ENCODE results near the gene KPNA4.

The KPNA4 gene

DNA sequence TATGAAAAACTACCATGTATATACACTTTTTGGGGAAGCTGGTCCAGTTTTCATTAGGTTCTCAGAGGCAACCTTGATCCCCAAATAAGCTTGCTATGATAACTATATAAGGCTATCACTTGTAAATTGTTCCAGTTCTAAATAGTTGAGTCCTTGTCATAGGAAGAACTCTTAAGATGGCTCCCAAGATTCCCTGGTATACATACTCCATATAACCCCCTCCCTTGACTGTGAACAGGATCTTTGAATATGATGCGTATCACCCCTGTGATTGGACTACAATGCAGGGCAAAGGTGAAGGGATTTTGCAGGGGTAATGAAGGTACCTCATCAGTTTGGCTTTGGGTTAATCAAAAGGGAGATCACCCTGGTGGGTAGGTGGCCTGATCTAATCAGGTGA, 67.2 kb downstream of the KPNA4 start:
- no peak for DNase-seq (ENCODE audit: low read depth in 4 of 4, low spot score in 1 of 4)

- DNase-seq (ENCODE audit: low read depth in 4 of 4, low spot score in 1 of 4), result no peak
Observed at GRCh38 chr3:160490166-160490565, 75.2 kb downstream of the KPNA4 start.

- no peak for DNase-seq (ENCODE audit: low read depth in 4 of 4, low spot score in 1 of 4)
Observed at GRCh38 chr3:160486459-160486869, 78.9 kb downstream of the KPNA4 start.

- DNase-seq (ENCODE audit: low read depth in 4 of 4, low spot score in 1 of 4), result no peak
Observed at GRCh38 chr3:160482796-160483195, 82.6 kb downstream of the KPNA4 start.

DNA sequence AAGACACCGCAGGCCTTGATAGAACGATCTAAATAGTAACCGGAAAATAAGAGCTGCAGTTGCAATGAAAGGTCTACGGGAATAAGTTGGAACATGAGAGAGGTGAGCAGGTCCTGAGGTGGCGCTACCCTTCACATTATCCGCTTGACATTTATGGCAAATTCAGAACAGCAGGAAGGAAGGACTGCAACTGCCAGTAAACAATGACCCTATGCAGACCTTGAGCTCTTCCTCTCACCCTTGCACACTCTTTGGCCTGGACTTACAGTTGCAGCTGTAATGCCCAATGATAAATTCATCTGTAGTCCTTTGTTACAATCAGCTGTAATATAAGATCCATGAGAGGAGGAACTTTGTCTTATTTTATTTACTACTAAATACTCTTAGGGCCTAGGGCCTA, 83.5 kb downstream of the KPNA4 start:
- DNase-seq (ENCODE audit: low read depth in 4 of 4, low spot score in 1 of 4), result no peak

DNA sequence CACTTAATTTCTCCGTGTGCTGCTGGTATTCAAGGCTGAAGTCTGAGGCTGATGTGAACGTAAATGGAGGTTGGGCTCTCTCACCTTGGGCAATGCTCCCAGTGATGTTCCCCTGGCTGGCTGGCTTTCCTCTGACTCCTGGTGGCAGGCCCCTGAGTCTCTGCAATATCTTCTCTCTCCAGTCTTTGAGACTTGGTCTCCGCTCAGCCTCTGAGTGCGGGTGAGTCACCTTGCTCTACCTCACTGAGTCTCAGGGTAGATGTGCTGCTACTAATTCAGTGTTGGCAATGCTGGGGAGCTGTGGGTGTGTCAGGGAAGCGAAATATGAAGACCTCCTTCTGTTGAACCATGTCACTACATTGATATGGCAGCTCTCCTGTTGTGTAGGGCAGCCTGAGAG, 84.4 kb downstream of the KPNA4 start:
- no peak for DNase-seq (ENCODE audit: low read depth in 4 of 4, low spot score in 1 of 4)

DNA sequence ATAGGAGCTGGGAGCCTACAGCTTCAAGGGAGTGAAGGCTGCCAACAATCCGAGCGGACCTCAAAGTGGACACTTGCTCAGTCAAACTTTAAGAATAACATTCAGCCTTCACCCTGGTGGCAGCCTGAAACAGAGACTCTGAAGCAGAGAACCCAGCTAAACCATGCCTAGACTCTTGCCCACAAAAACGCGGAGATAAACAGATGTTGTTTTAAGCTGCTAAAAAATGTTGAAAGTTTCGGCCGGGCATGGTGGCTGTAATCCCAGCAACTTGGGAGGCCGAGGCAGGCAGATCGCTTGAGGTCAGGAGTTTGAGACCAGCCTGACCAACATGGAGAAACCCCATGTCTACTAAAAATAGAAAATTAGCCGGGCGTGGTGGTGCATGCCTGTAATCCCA, 86.0 kb downstream of the KPNA4 start:
- DNase-seq (ENCODE audit: low read depth in 4 of 4, low spot score in 1 of 4), result no peak

DNA sequence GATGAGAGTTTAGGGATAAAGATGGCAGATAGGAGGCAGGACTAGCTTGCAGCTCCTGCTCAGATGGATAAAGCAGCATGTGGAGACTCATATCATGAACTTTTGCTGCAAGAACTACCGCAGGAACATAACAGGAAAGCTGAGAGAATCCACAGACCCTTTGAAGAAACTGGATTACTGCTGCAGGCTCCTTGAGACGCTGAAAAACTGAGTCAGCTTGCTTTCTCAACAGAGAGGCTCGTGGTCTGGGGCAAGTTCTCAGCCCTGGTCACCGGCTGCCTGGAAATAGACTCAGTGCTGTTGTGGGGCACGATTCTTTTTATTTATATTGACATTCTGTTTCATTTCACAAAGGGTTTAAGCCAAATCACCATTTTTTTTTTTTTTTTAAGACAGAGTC, 87.0 kb downstream of the KPNA4 start:
- no peak for DNase-seq (ENCODE audit: low read depth in 4 of 4, low spot score in 1 of 4)

GRCh38 chr3:160477750-160478149, 87.6 kb downstream of the KPNA4 start:
- no peak for DNase-seq (ENCODE audit: low read depth in 4 of 4, low spot score in 1 of 4)

DNA sequence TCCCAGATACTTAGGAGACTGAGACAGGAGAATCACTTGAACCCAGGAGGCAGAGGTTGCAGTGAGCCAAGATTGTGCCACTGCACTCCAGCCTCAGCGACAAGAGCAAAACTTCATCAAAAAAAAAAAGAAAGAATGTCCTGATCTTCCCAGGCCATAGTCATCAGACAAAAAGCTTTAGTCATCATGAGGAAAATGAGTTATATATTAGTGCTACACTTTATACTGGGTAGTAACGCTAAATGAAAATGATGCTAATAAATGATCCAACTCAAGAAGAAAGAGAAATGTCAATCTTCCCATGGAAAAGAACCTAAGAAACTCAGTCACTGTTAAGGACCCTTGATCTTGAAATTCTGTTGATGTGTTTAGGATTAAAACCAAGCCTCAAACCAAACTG, 89.5 kb downstream of the KPNA4 start:
- no peak for DNase-seq (ENCODE audit: low read depth in 4 of 4, low spot score in 1 of 4)

- DNase-seq (ENCODE audit: low read depth in 4 of 4, low spot score in 1 of 4), result no peak
Observed at GRCh38 chr3:160475153-160475552, 90.2 kb downstream of the KPNA4 start.

GRCh38 chr3:160474416-160474838, 90.9 kb downstream of the KPNA4 start:
- no peak for DNase-seq (ENCODE audit: low read depth in 4 of 4, low spot score in 1 of 4)

- no peak for DNase-seq (ENCODE audit: low read depth in 4 of 4, low spot score in 1 of 4)
Observed at GRCh38 chr3:160473978-160474377, 91.4 kb downstream of the KPNA4 start.

DNA sequence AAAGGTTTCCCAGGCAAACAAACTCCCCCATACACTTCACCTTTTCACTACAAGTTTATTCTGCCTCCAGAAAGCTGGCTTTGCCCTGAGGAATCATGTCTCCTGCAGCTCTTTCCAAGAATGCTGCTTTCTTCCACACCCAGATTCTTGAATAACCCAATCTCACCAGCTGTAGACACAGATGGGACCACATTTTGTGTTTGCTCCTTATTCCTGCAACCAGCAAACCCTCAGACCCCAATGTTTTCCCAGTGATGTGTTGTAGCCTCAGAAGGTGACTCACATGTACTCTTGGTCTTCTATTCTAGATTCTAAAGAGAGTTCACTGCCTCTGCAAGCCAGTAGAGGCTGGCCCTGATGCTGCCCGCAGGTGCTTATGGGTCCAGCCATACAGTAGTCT, 92.2 kb downstream of the KPNA4 start:
- no peak for DNase-seq (ENCODE audit: low read depth in 4 of 4, low spot score in 1 of 4)

GRCh38 chr3:160472344-160472743, 93.0 kb downstream of the KPNA4 start:
- DNase-seq (ENCODE audit: low read depth in 4 of 4, low spot score in 1 of 4), result no peak

- no peak for DNase-seq (ENCODE audit: low read depth in 4 of 4, low spot score in 1 of 4)
Observed at GRCh38 chr3:160471892-160472291, 93.5 kb downstream of the KPNA4 start.

- DNase-seq (ENCODE audit: low read depth in 4 of 4, low spot score in 1 of 4), result no peak
Observed at GRCh38 chr3:160470181-160470580, 95.2 kb downstream of the KPNA4 start.

DNA sequence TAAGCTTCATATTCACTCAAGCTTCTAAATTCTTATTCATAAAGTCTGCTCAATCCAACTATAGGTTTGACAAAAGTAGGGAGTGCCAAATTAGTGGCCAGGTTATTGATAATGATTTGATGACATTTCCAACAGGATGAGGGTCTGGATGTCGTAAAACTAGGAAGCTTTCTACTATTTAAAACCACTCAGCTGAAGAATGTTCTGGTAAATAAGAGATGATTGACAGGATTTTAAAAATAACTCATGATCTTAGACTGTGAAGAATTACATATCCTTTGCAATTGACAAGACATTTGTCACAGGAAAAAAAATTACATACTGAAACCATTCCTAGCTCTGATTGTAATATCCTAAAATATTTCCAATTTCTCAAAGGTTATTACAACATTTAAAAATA, 100.4 kb downstream of the KPNA4 start:
- no peak for DNase-seq (ENCODE audit: low read depth in 4 of 4, low spot score in 1 of 4)

GRCh38 chr3:160464321-160464720, 101.0 kb downstream of the KPNA4 start:
- no peak for DNase-seq (ENCODE audit: low read depth in 4 of 4, low spot score in 1 of 4)

GRCh38 chr3:160460033-160460432, 105.3 kb downstream of the KPNA4 start:
- no peak for DNase-seq (ENCODE audit: low read depth in 4 of 4, low spot score in 1 of 4)

DNA sequence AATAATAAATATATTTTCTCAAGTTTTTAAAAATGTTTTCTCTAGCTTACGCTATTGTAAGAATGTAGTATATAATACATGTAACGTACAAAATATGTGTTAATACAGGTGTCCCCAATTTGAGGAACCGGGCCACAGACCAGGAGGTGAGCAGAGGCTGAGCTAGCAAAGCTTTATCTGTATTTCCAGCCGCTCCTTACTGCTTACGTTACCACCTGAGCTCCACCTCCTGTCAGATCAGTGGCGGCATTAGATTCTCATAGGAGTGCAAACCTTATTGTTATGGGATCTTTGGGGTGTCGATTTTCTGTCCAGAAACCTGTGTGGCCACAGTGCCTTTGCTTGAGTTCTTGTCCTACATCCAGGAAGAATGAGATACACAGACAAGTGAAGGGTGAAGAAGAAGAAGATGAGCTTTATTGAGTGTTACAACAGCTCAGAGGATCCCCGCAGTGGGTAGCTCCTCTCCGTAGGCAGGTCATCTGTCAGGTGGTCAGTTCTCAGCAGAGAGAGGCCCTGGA, 105.9 kb downstream of the KPNA4 start:
- no peak for DNase-seq (ENCODE audit: low read depth in 4 of 4, low spot score in 1 of 4)

DNA sequence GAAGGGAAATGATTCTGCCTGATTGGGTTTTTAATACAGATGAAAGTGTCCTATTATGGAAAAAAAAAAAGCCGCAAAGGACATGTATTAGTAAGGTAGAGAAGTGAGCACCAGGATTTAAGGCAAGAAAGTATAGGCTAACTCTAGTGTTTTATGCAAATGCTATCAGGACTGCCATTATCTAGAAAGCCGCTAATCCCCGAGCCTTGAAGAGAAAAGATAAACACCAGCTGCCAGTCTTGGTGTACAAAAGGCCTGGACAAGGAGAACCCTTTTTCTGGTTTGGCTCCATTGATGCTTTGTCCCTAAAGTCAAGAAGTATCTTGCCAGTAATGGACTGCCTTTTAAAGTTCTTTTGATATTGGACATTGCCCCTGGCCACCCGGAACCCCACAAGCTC, 107.2 kb downstream of the KPNA4 start:
- no peak for DNase-seq (ENCODE audit: low read depth in 4 of 4, low spot score in 1 of 4)

DNA sequence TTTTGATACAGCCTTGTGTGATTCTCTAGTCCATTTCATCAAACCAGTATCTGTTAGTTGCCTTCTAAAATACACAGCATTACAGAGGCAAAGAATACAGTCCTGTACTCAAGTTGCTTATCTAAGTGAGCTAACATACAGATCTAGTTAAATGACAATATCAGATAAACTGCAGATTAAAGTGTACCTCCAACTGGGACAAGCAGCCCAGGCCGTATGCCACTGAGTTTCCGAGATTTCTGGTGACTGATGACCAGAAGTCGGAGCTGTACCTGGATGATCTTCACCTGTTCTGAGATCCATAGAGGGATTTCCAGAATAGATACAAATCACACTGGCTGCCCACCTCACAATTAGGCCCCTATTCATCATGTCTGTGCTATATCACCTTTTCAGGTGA, 109.5 kb downstream of the KPNA4 start:
- no peak for DNase-seq (ENCODE audit: low read depth in 4 of 4, low spot score in 1 of 4)

DNA sequence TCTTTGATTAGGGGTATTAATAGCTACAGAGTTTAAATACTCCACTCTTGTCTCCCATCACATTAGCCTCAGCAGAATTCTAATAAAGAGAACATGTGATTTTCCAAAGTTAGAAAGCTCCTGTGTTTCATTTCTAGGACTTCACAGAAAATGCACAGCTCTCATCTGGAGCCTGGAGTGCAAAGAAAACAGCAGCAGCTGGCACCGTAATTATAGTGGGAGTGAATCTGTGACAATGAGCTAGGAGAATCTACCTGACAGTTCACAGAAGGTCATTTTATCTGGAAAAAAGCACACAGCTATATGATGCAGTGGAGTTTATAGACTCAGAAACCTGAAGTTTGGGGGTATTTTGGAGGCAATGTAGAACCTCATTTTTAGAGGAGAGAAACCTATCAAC, 110.4 kb downstream of the KPNA4 start:
- no peak for DNase-seq (ENCODE audit: low read depth in 4 of 4, low spot score in 1 of 4)

All from stimulated activated CD4-positive, alpha-beta T cell treated with anti-CD3 and anti-CD28 coated beads, Interleukin-1b, Interleukin-23, amount 100 ng/mL, for 24 hours (primary cell).